Measurements from ENCODE around the gene CSGALNACT2. TPM values are rescaled to one million over a fixed set of nuclear protein-coding genes. Genes with fewer than 3 reads are reported as not detected.

CSGALNACT2 gene
- polyA plus RNA-seq, 1 of the 3 experiments (the other 2 are of a cell fraction) = 11.5 TPM

DNA sequence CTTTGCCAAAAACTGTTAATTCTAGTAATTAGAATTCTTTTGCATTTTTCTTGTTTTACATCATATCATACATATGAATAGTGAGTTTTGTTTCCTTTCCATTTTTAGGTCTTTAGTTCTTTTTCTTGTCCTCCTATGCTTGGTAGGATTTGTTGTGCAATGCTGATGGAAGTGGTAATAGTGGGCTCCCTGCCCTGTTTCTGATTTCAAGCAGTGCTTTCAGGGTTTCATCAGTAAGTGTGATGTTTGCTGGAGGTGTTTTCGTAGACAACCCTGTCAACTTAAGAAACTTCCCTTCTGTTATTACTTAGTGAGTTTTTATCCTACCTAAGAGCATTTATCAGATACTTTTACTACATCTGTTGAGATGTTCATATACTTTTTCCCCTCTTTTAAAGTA lies 50.5 kb downstream of the CSGALNACT2 start (continued):
- TF ChIP-seq, protein P1, sequence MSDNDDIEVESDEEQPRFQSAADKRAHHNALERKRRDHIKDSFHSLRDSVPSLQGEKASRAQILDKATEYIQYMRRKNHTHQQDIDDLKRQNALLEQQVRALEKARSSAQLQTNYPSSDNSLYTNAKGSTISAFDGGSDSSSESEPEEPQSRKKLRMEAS (IDR thresholded peaks at IDR 0.05; ENCODE audit: low read depth) = no peak
- no peak for TF ChIP-seq GABPA (IDR thresholded peaks at IDR 0.05; ENCODE audit: low read depth)

DNA sequence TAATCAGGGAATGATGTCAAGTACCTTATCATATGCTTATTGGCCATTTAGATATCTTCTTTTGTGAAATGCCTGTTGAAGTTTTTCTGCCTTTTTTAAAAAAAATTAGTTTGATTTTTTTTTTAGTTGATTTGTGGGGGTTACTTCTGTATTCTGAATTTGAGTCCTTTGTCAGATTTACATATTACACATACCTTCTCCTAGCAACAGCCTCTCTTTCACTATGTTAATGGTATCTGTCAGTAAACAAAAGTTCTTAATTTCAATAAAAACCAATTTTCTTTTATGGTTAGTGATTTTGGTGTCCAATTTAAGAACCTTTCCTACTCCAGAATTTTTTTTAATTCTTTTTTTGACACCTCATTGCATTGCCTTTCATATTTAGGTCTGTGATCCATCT lies 52.0 kb downstream of the CSGALNACT2 start:
- Histone ChIP-seq H3K9me2 (no peaks in the 10 kb centered on the region), H3K9ac (no peak overlapping the region), H3K36me3 (replicated peaks in 1 of 2; ENCODE audit: control insufficient read depth in 1 of 2, insufficient read depth in 2 of 2, low read length in 1 of 2) (peaks cover 22 to 24% of the 10 kb centered on the region in 2 experiments), H3K79me2 (ENCODE audit: insufficient read depth) (no peaks in the 10 kb centered on the region; the same call in 1 of the 2 replicates), H2AFZ (ENCODE audit: low read depth) (no peak overlapping the region), H3K9me3 (no peaks in the 10 kb centered on the region), H3K4me3 (ENCODE audit: low read depth in 2 of 2, low read length in 1 of 2) (no peak overlapping the region), H3K27ac (ENCODE audit: low read depth in 2 of 2, low read length in 1 of 2) (no peak overlapping the region), H3K4me2 (no peak overlapping the region), H4K20me1 (ENCODE audit: insufficient read depth) (no peaks in the 10 kb centered on the region), H3K27me3 (ENCODE audit: insufficient read depth) (no peaks in the 10 kb centered on the region), H3F3A (replicated peaks; ENCODE audit: insufficient read depth) (peaks cover 8% of the 10 kb centered on the region), H3K4me1 (ENCODE audit: control insufficient read depth in 1 of 2, insufficient read depth in 2 of 2, low read depth in 1 of 2, low read length in 1 of 2) (peaks cover 0 to 9% of the 10 kb centered on the region in 2 experiments; a peak in 3 of 4 replicates)
- CTCF ChIA-PET = no interaction called here
- POLR2A ChIA-PET = interaction anchor here (0.8 kb wide), 1 partner anchor 52 kb away, joined by 3 read pairs; the partner anchor contains the start of gene CSGALNACT2
- TF ChIP-seq NRF1 (IDR thresholded peaks at IDR 0.05; ENCODE audit: low read depth, low read length) (no peak), SMC3 (IDR thresholded peaks at IDR 0.05; ENCODE audit: low read depth, low read length) (no peak), TCF12 (IDR thresholded peaks at IDR 0.05) (no peak), USF1 (IDR thresholded peaks at IDR 0.05; ENCODE audit: borderline replicate concordance, low read depth) (no peak), RXRA (IDR thresholded peaks at IDR 0.05; ENCODE audit: borderline replicate concordance, low read depth) (no peak)
- TF ChIP-seq, protein P2, sequence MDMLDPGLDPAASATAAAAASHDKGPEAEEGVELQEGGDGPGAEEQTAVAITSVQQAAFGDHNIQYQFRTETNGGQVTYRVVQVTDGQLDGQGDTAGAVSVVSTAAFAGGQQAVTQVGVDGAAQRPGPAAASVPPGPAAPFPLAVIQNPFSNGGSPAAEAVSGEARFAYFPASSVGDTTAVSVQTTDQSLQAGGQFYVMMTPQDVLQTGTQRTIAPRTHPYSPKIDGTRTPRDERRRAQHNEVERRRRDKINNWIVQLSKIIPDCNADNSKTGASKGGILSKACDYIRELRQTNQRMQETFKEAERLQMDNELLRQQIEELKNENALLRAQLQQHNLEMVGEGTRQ (IDR thresholded peaks at IDR 0.05; ENCODE audit: borderline replicate concordance, low read depth, low read length) = no peak
- no peak for DNase-seq

GRCh38 chr10:43190775-43191174 lies 52.5 kb downstream of the CSGALNACT2 start:
- no peak overlapping the region for H3K4me2 ChIP-seq
- H3K9me2 ChIP-seq = no peaks in the 10 kb centered on the region
- CTCF ChIA-PET = interaction anchor here (1.3 kb wide), 1 partner anchor 53 kb away, joined by 3 read pairs; the partner anchor contains the start of gene CSGALNACT2
- WGBS (ENCODE audit: low lambda C conversion rate) = 62% methylated on average over 3 of the region's 3 CpGs
- H3K27ac ChIP-seq (ENCODE audit: low read depth in 2 of 2, low read length in 1 of 2) = 0 out of 4 replicates have a peak overlapping the region, but pooled peaks of 1 of the 2 experiments have one; percentile 11
- TF ChIP-seq NFIC (IDR thresholded peaks at IDR 0.05; ENCODE audit: borderline replicate concordance) (peak; percentile 21; the same call in 1 of the 2 replicates), TCF12 (IDR thresholded peaks at IDR 0.05) (peak; percentile 82), JUND (IDR thresholded peaks at IDR 0.05) (peak; percentile 40; the same call in 1 of the 2 replicates), FOSL2 (IDR thresholded peaks at IDR 0.05; ENCODE audit: borderline replicate concordance, low read depth) (peak; percentile 45; the same call in 1 of the 2 replicates), RCOR1 (IDR thresholded peaks at IDR 0.05; ENCODE audit: low read length) (no peak), CTCF (IDR thresholded peaks at IDR 0.05) (no peak)
- peaks cover 8% of the 10 kb centered on the region for H3F3A ChIP-seq (replicated peaks; ENCODE audit: insufficient read depth)
- no peak for DNase-seq
- POLR2A ChIA-PET = no interaction called here
- no peak overlapping the region for H3K4me3 ChIP-seq (ENCODE audit: low read depth in 2 of 2, low read length in 1 of 2)
- H3K4me1 ChIP-seq (ENCODE audit: control insufficient read depth in 1 of 2, insufficient read depth in 2 of 2, low read depth in 1 of 2, low read length in 1 of 2) = peaks cover 0 to 9% of the 10 kb centered on the region in 2 experiments; a peak in 3 of 4 replicates
- H3K27me3 ChIP-seq (ENCODE audit: insufficient read depth) = no peaks in the 10 kb centered on the region
- H3K36me3 ChIP-seq (replicated peaks in 1 of 2; ENCODE audit: control insufficient read depth in 1 of 2, insufficient read depth in 2 of 2, low read length in 1 of 2) = peaks cover 18 to 19% of the 10 kb centered on the region in 2 experiments
- H2AFZ ChIP-seq (ENCODE audit: low read depth) = no peak overlapping the region
- no peak overlapping the region for H3K9ac ChIP-seq
- no peaks in the 10 kb centered on the region; the same call in 1 of the 2 replicates for H3K79me2 ChIP-seq (ENCODE audit: insufficient read depth)
- H3K9me3 ChIP-seq = no peaks in the 10 kb centered on the region
- H4K20me1 ChIP-seq (ENCODE audit: insufficient read depth) = no peaks in the 10 kb centered on the region

Data from SK-N-SH (cell line).